Esophagus (tissue), 2 donors: Measurements from ENCODE around the gene NOTUM. TPM values are rescaled to one million over a fixed set of nuclear protein-coding genes. Genes with fewer than 3 reads are reported as not detected.
A peak's percentile ranks its signal among the peaks of the same experiment; 100 is the strongest.

Source experiments
- H3K27ac ChIP-seq, 2 donors: one replicate each; pipeline ENCODE4 v1.5.1; 2013; ENCODE audit warnings: low read depth in 2 of 2, mild to moderate bottlenecking in 2 of 2, inconsistent platforms in 1 of 2, low read length in 1 of 2, moderate library complexity in 1 of 2
- H3K27me3 ChIP-seq, 2 donors: one replicate each; pipeline ENCODE4 v1.6.1; 2013; ENCODE audit warnings: low read length in 2 of 2, control low read depth in 1 of 2, mild to moderate bottlenecking in 1 of 2; ENCODE audit not compliant: insufficient read depth in 2 of 2, control insufficient read depth in 1 of 2
- H3K36me3 ChIP-seq, 2 donors: one replicate each; pipeline ENCODE4 v1.6.1; 2013; ENCODE audit warnings: low read length in 1 of 2; ENCODE audit not compliant: control insufficient read depth in 2 of 2, insufficient read depth in 2 of 2
- H3K4me1 ChIP-seq, 2 donors: one replicate each; pipeline ENCODE4 v1.6.1; 2013; ENCODE audit warnings: low read length in 1 of 2; ENCODE audit not compliant: control insufficient read depth in 2 of 2, insufficient read depth in 2 of 2
- H3K4me3 ChIP-seq, 2 donors: one replicate each; pipeline ENCODE4 v1.5.1; 2013; ENCODE audit warnings: low read length in 2 of 2, mild to moderate bottlenecking in 2 of 2, low read depth in 1 of 2, moderate library complexity in 1 of 2
- H3K9me3 ChIP-seq, 2 donors: one replicate each; pipeline ENCODE4 v1.6.1; 2013; ENCODE audit warnings: mild to moderate bottlenecking in 2 of 2, low read depth in 1 of 2, low read length in 1 of 2, moderate library complexity in 1 of 2; ENCODE audit not compliant: control insufficient read depth in 2 of 2, insufficient read depth in 1 of 2
- WGBS, 2 donors: extraction: QIAGEN DNeasy Blood & Tissue Kit; methylation state at CpG; one replicate each; pipeline ENCODE4 v1.1.7; 2013; 5-methylcytosine and 5-hydroxymethylcytosine counted together
- polyA plus RNA-seq, 2 donors: library from polyadenylated mRNA; stranded (reverse); fragments of 200-250 nt; gene quantifications; one replicate each; pipeline ENCODE4 v1.2.3, GENCODE V29; 2013
- donor health status: healthy with polysubstance abuse.
- donor health status: Bipolar disorder and iron deficiency.

NOTUM gene
- polyA plus RNA-seq, 2 donors = 0.07 to 0.08 TPM

DNA sequence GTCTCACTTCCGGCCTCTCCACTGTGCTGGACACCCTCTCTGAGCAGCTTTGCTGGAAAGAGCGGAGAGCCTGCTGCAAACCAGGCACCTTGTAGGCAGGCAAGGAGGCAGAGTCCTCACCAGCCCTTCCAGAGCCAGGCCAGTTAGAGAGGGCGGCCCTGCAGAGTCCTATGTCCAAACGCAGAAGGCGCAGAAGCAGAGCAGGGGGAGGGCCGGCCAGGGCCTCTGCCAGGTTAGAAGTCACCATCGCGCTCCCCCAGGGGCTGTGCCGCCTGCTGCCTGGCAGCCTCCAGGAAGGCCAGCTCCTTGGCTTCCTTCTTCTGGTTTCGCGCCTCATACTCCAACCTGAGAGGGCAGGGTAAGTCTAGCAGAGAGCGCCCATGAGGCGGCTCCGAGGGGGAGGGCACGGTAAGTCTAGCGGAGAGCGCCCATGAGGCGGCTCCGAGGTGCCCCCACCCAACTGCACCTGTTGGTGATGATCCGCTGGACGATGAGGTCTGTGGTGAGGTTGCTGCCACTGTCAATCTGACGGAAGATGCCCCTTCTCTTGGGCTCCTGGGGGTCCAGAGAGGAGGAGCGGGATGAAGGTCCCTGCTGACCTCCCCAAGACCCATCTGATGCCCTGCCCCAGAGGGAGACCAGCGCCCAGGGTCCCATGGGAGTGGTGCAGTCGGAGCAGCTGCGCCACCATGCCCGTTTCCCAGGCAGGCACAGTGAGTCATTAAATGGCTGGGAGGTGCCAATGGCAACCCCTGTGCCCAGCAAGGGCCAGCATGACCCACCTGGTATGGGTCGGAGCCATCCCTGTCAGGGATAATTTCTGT lies 56.2 kb downstream of the NOTUM start:
- H3K36me3 ChIP-seq = peaks cover 3 to 56% of the 10 kb centered on the region in 2 donors
- peaks cover 5 to 14% of the 10 kb centered on the region in 2 donors for H3K4me1 ChIP-seq
- H3K27ac ChIP-seq = no peak overlapping the region
- 89 to 90% methylated on average over 27 to 28 of the region's 28 CpGs for WGBS, 2 donors
- no peak overlapping the region for H3K4me3 ChIP-seq
- H3K27me3 ChIP-seq = no peaks in the 10 kb centered on the region
- no peaks in the 10 kb centered on the region for H3K9me3 ChIP-seq

DNA sequence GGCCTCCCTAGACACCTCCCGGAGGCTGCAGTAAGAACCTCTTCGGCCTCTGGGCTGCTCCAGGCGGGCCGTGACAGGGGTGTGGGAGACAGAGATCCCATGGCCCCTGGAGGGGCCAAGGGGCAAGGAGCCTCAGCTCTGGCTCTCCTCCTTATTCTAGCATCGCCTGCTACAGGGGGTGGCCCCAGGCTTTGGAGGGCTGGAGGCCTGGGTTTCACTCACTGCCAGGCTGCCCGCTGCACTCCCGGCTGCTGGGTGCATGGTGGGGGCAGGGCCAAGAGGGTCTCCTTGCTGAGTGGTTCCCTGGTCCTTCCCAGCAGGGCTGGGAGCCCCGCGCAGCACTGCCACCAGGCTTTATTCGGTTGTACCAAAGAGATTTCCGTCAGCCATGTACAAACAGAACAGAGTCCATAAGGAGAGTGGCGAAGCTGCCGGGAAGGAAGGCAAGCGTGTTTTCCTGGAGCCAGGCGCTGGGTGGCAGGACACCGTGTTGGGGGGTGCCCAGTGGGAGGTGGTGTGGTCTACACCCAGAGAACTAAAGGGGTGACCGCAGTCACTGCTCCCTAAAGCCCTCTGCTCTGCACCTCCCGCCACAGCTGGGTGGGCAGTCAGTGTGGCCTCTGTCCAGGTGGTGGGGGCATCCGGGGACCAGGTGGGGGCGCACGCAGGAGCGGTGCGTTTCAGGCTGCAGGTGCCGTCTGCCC lies 56.9 kb downstream of the NOTUM start:
- Histone ChIP-seq H3K4me1 (peaks cover 5 to 17% of the 10 kb centered on the region in 2 donors), H3K36me3 (peaks cover 3 to 59% of the 10 kb centered on the region in 2 donors), H3K4me3 (no peak overlapping the region), H3K9me3 (no peaks in the 10 kb centered on the region), H3K27ac (no peak overlapping the region), H3K27me3 (no peaks in the 10 kb centered on the region)
- 95% methylated on average over 24 of the region's 24 CpGs for WGBS, 2 donors

DNA sequence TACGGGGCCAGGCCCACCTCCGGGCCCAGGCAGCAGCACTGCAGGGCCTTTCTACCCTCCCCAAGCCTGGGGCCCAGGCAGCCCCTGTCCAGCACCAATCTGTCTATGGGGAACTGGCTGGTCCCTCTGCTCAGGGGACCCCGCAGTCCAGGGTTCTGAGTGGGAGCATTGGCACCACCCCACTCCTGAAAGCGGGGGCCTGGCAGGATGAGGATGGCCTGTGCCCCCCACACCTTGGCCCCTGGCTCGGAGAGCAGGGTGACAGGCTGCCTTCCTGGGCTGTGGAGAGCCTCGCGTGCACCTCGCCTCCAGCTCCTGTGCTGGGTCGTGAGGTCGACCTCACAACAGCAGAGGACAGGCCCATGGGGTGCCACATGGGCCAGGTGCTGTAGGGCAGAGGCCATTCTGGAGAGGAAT lies 57.6 kb downstream of the NOTUM start:
- no peaks in the 10 kb centered on the region for H3K27me3 ChIP-seq
- peaks cover 3 to 57% of the 10 kb centered on the region in 2 donors for H3K36me3 ChIP-seq
- no peak overlapping the region for H3K27ac ChIP-seq
- H3K4me1 ChIP-seq = peaks cover 5 to 20% of the 10 kb centered on the region in 2 donors
- no peaks in the 10 kb centered on the region for H3K9me3 ChIP-seq
- H3K4me3 ChIP-seq = no peak overlapping the region
- 92 to 96% methylated on average over 10 of the region's 10 CpGs for WGBS, 2 donors

DNA sequence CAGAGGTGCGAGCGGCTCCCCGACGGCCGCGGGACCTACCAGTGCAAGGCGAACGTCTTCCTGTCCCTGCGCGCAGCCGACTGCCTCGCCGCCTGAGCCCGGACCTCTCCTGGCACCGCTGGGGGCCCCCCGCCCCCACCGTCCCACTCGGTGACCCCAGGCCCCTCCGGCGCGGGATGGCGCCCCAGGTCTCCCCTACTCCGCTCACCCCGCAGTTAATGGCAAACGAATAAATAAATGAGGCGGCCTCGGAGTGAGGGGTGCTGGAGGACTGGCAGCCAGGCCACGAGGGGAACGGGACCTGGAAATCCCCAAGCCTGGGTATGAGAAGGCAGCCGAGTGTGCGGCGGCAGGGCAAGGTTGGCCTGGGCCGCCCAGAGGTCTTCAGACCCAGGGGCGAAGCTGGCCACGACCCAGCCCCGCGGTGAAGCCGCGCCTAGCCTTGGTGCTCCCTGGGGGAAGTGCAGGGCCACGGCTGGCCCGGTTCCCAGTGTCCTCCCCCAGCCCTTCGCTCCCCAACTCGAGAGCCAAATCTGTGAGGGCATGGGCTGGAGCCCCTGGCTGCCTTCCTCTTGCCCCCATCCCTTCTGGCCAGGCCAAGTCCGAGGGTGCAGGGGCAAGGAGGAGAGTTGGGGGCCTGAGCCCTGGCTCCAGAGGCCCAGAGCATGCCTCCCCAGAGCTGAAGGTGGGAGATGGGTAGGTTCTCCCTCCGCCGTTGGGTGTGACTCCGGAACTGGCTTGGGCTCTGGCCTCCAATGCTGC lies 58.2 kb downstream of the NOTUM start:
- H3K9me3 ChIP-seq = no peaks in the 10 kb centered on the region
- H3K4me1 ChIP-seq = peaks cover 5 to 20% of the 10 kb centered on the region in 2 donors
- peaks cover 3 to 54% of the 10 kb centered on the region in 2 donors for H3K36me3 ChIP-seq
- no peaks in the 10 kb centered on the region for H3K27me3 ChIP-seq
- WGBS, 2 donors = 34 to 39% methylated on average over 43 to 47 of the region's 47 CpGs
- no peak overlapping the region for H3K27ac ChIP-seq
- H3K4me3 ChIP-seq = peak overlapping the region; percentile 29 to 36

Other genes starting within 250 kb of the NOTUM start
- 10 to 100 TPM; 40.5 to 42.4 TPM for gene SLC25A10, start 248.9 kb downstream of the NOTUM start, polyA plus RNA-seq
- under 1 TPM; 0.11 to 0.14 TPM for gene GCGR, start 157.0 kb downstream of the NOTUM start, polyA plus RNA-seq
- 10 to 100 TPM; 24.7 to 32.3 TPM for gene MCRIP1, start 127.9 kb downstream of the NOTUM start, polyA plus RNA-seq
- under 1 TPM; 0.25 to 0.98 TPM for gene PPP1R27, start 126.1 kb downstream of the NOTUM start, polyA plus RNA-seq
- 100 to 1,000 TPM; 582 to 595 TPM for gene P4HB, start 100.7 kb downstream of the NOTUM start, polyA plus RNA-seq
- 100 to 1,000 TPM; 201 to 209 TPM for gene ARHGDIA, start 89.8 kb downstream of the NOTUM start, polyA plus RNA-seq
- 10 to 100 TPM; 16.3 to 61.0 TPM for gene ALYREF, start 69.6 kb downstream of the NOTUM start, polyA plus RNA-seq
- 100 to 1,000 TPM; 127 to 187 TPM for gene ANAPC11, start 69.5 kb downstream of the NOTUM start, polyA plus RNA-seq
- gene NPB, start 58.9 kb downstream of the NOTUM start, polyA plus RNA-seq = under 1 TPM; 0.33 to 0.49 TPM
- gene PCYT2, start 49.8 kb downstream of the NOTUM start, polyA plus RNA-seq = 10 to 100 TPM; 23.1 to 46.5 TPM
- 10 to 100 TPM; 64.9 to 84.0 TPM for gene SIRT7, start 43.0 kb downstream of the NOTUM start, polyA plus RNA-seq
- gene MAFG, start 33.5 kb downstream of the NOTUM start, polyA plus RNA-seq = 10 to 100 TPM; 10.3 to 11.9 TPM
- 10 to 100 TPM in 1 of 2 donors, 1 to 10 TPM in 1; 6.5 to 18.1 TPM for gene PYCR1, start 23.9 kb downstream of the NOTUM start, polyA plus RNA-seq
- not detected for gene MYADML2, start 14.0 kb downstream of the NOTUM start, polyA plus RNA-seq
- 10 to 100 TPM; 19.1 to 29.8 TPM for gene ASPSCR1, start 16.4 kb upstream of the NOTUM start, polyA plus RNA-seq
- gene CENPX, start 61.7 kb upstream of the NOTUM start, polyA plus RNA-seq = 100 to 1,000 TPM in 1 of 2 donors, 10 to 100 TPM in 1; 86.8 to 117 TPM
- gene LRRC45, start 62.1 kb upstream of the NOTUM start, polyA plus RNA-seq = 10 to 100 TPM; 10.6 to 17.2 TPM
- 1 to 10 TPM; 7.1 to 9.6 TPM for gene RAC3, start 70.5 kb upstream of the NOTUM start, polyA plus RNA-seq
- gene DCXR, start 76.5 kb upstream of the NOTUM start, polyA plus RNA-seq = 100 to 1,000 TPM; 136 to 145 TPM
- 10 to 100 TPM; 27.4 to 36.4 TPM for gene RFNG, start 90.6 kb upstream of the NOTUM start, polyA plus RNA-seq
- gene GPS1, start 90.7 kb upstream of the NOTUM start, polyA plus RNA-seq = 10 to 100 TPM; 61.7 to 65.8 TPM
- gene DUS1L, start 104.6 kb upstream of the NOTUM start, polyA plus RNA-seq = 100 to 1,000 TPM; 118 to 182 TPM
- gene FASN, start 137.0 kb upstream of the NOTUM start, polyA plus RNA-seq = 10 to 100 TPM; 92.2 to 95.9 TPM